ENCODE results near the gene GGT5. TPM values are rescaled to one million over a fixed set of nuclear protein-coding genes. Genes with fewer than 3 reads are reported as not detected.

GGT5 gene
- total and polyA plus RNA-seq, 2 of the 13 experiments (the other 11 are each of a cell fraction or from before 2014, with no cell fraction given): 0.69 to 3.1 TPM

GRCh38 chr22:24175160-24175808 is 69.6 kb downstream of the GGT5 start (continued):
- TF ChIP-seq HHEX (CRISPR knock-in tag; IDR thresholded peaks at IDR 0.05) (no peak), THRA (CRISPR knock-in tag; IDR thresholded peaks at IDR 0.05; ENCODE audit: borderline replicate concordance) (no peak), NFAT5 (CRISPR knock-in tag; IDR thresholded peaks at IDR 0.05) (no peak), ETV6 (CRISPR knock-in tag; conservative IDR thresholded peaks at IDR 0.05) (no peak), YY1 (IDR thresholded peaks at IDR 0.05; ENCODE audit: insufficient read depth, insufficient replicate concordance, low read depth, low read length) (peak; percentile 48), ZEB1 (IDR thresholded peaks at IDR 0.05; ENCODE audit: insufficient replicate concordance, low read depth) (no peak), TAF1 (CRISPR knock-in tag; IDR thresholded peaks at IDR 0.05) (no peak), ZNF674 (CRISPR knock-in tag; IDR thresholded peaks at IDR 0.05; ENCODE audit: low read depth) (no peak), KMT2A (CRISPR knock-in tag; IDR thresholded peaks at IDR 0.05) (no peak), ZNF784 (CRISPR knock-in tag; IDR thresholded peaks at IDR 0.05; ENCODE audit: borderline replicate concordance) (no peak), SALL1 (CRISPR knock-in tag; IDR thresholded peaks at IDR 0.05) (peak; percentile 23; the same call in 1 of the 2 replicates), ZNF572 (CRISPR knock-in tag; IDR thresholded peaks at IDR 0.05) (0 out of 2 replicates have a peak, but pooled peaks have one; percentile 63), MEIS2 (CRISPR knock-in tag; IDR thresholded peaks at IDR 0.05) (no peak), RBFOX2 (IDR thresholded peaks at IDR 0.05; ENCODE audit: low read depth, low read length) (no peak), HMGXB4 (CRISPR knock-in tag; IDR thresholded peaks at IDR 0.05; ENCODE audit: borderline replicate concordance in 1 of 2, low read depth in 1 of 2) (0 out of 4 replicates have a peak, but pooled peaks of 1 of the 2 experiments have one; percentile 32), SUZ12 (IDR thresholded peaks at IDR 0.05; ENCODE audit: low read depth, low read length) (no peak), PHB2 (IDR thresholded peaks at IDR 0.05; ENCODE audit: partially characterized antibody) (no peak), SMC3 (IDR thresholded peaks at IDR 0.05; ENCODE audit: low read length) (peak; percentile 44; the same call in 1 of the 2 replicates), SRY (CRISPR knock-in tag; IDR thresholded peaks at IDR 0.05) (no peak), SSRP1 (CRISPR knock-in tag; IDR thresholded peaks at IDR 0.05) (no peak), ZNF260 (CRISPR knock-in tag; IDR thresholded peaks at IDR 0.05; ENCODE audit: borderline replicate concordance, low read depth) (no peak), WIZ (CRISPR knock-in tag; IDR thresholded peaks at IDR 0.05) (no peak)

Measured in HepG2 (cell line).